ENCODE results near the gene TSR1.

The TSR1 gene

DNA sequence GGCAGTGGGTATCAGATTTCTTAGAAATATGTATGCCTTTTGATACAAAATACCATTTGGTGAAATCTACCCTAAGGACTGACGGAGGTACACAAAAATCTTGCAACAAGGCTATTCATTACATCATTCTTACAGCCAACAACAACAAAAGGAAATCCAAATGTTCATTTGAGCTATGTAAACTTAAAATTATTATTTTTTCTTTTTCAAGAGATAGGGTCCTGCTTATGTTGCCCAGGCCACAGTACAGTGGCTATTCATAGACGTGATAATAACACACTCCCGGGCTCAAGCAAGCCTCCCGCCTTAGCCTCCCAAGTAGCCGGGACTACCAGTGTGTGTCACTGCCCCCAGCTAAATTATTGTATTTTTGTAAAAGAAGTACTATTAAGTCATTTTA is 23.5 kb downstream of the TSR1 start:
- ChIA-PET POLR2A (interaction anchor here (2.0 to 3.7 kb wide), 2 partner anchors 10 to 23 kb away, joined by 6 to 22 read pairs; partner anchors contain the start of genes SMG6, SRR and TSR1), CTCF (no interaction called here)
- TF ChIP-seq ARNT (IDR thresholded peaks at IDR 0.05) (no peak), FOXA1 (IDR thresholded peaks at IDR 0.05) (no peak)
- no peak for DNase-seq (ENCODE audit: extremely low spot score)

GRCh38 chr17:2309338-2310154 is 26.7 kb downstream of the TSR1 start:
- TF ChIP-seq TARDBP (IDR thresholded peaks at IDR 0.05) (no peak), ARNT (IDR thresholded peaks at IDR 0.05) (no peak), HDGF (IDR thresholded peaks at IDR 0.05; ENCODE audit: borderline replicate concordance) (no peak), FOXK2 (IDR thresholded peaks at IDR 0.05) (no peak), SP1 (IDR thresholded peaks at IDR 0.05) (no peak), ZNF384 (IDR thresholded peaks at IDR 0.05) (no peak), SUZ12 (IDR thresholded peaks at IDR 0.05) (no peak)
- no peak for DNase-seq (ENCODE audit: extremely low spot score)
- ChIA-PET POLR2A (interaction anchor here (1.5 kb wide), 1 partner anchor 26 kb away, joined by 8 read pairs; the partner anchor contains the start of gene TSR1), CTCF (interaction anchor here (1.2 kb wide), 1 partner anchor 44 kb away, joined by 5 read pairs; no protein-coding TSS in a partner anchor)

DNA sequence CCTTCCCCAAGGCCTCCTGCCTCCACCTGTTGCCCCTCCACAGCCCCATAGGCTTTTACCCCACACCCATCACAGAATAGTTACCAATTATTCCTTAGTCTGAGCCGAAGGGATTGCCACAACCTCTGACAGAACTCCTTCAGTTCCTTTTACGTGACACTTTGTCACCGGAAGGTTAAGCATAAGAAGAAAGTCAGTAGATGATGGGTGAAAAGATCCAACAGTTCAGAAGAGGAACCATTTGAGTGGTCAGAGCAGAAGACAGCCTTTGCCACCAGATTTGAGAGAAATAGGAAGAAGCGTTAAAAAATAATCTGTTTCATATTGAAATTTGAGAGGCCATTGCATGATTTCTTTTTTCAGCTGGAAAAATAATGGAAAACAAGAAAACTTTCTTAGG is 31.3 kb downstream of the TSR1 start:
- ChIA-PET CTCF (no interaction called here), POLR2A (no interaction called here)
- TF ChIP-seq FOXK2 (IDR thresholded peaks at IDR 0.05) (no peak), LEF1 (IDR thresholded peaks at IDR 0.05; ENCODE audit: borderline replicate concordance) (no peak), BHLHE40 (IDR thresholded peaks at IDR 0.05; ENCODE audit: borderline replicate concordance) (no peak), NFRKB (IDR thresholded peaks at IDR 0.05) (no peak), ELF4 (IDR thresholded peaks at IDR 0.05) (no peak), CTBP1 (IDR thresholded peaks at IDR 0.05; ENCODE audit: borderline replicate concordance) (no peak), HDGF (IDR thresholded peaks at IDR 0.05; ENCODE audit: borderline replicate concordance) (no peak), L3MBTL2 (conservative IDR thresholded peaks at IDR 0.05) (no peak), SP1 (IDR thresholded peaks at IDR 0.05) (no peak), SUZ12 (IDR thresholded peaks at IDR 0.05) (no peak), TARDBP (IDR thresholded peaks at IDR 0.05) (no peak), ZNF384 (IDR thresholded peaks at IDR 0.05) (no peak), FOXA1 (IDR thresholded peaks at IDR 0.05) (no peak), ARNT (IDR thresholded peaks at IDR 0.05) (no peak)
- TF ChIP-seq, protein P1, sequence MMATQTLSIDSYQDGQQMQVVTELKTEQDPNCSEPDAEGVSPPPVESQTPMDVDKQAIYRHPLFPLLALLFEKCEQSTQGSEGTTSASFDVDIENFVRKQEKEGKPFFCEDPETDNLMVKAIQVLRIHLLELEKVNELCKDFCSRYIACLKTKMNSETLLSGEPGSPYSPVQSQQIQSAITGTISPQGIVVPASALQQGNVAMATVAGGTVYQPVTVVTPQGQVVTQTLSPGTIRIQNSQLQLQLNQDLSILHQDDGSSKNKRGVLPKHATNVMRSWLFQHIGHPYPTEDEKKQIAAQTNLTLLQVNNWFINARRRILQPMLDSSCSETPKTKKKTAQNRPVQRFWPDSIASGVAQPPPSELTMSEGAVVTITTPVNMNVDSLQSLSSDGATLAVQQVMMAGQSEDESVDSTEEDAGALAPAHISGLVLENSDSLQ (IDR thresholded peaks at IDR 0.05): no peak
- no peak for DNase-seq (ENCODE audit: extremely low spot score)

- CTCF ChIA-PET: interaction anchor here (0.5 to 1.0 kb wide), 2 partner anchors 50 to 249 kb away, joined by 3 to 5 read pairs; partner anchors contain the start of gene HIC1
- POLR2A ChIA-PET: interaction anchor here (0.8 to 3.7 kb wide), 14 partner anchors 8 to 49 kb away, joined by 3 to 26 read pairs (median 4); partner anchors contain the start of gene TSR1
- peak; percentile 96 for DNase-seq (ENCODE audit: extremely low spot score)
- TF ChIP-seq FOXK2 (IDR thresholded peaks at IDR 0.05) (no peak), L3MBTL2 (conservative IDR thresholded peaks at IDR 0.05) (0 out of 2 replicates have a peak, but pooled peaks have one; percentile 45), ARNT (IDR thresholded peaks at IDR 0.05) (no peak)
Measured at GRCh38 chr17:2303204-2304188, 32.8 kb downstream of the TSR1 start, which contains the start of the genes SMG6 and SRR. Gene SMG6, minus strand, starts transcription at chr17:2303785. Its CDS starts 65 bp downstream, at chr17:2303720. Gene SRR, plus strand, starts transcription at chr17:2303950. Its CDS starts 11,611 bp downstream, at chr17:2315561.

GRCh38 chr17:2302778-2303203 is 33.5 kb downstream of the TSR1 start:
- no peak for DNase-seq (ENCODE audit: extremely low spot score)
- TF ChIP-seq, protein P1 (IDR thresholded peaks at IDR 0.05): no peak
- TF ChIP-seq CTBP1 (IDR thresholded peaks at IDR 0.05; ENCODE audit: borderline replicate concordance) (no peak), L3MBTL2 (conservative IDR thresholded peaks at IDR 0.05) (no peak), SUZ12 (IDR thresholded peaks at IDR 0.05) (no peak), ELF4 (IDR thresholded peaks at IDR 0.05) (no peak), NFRKB (IDR thresholded peaks at IDR 0.05) (no peak), FOXK2 (IDR thresholded peaks at IDR 0.05) (no peak), BHLHE40 (IDR thresholded peaks at IDR 0.05; ENCODE audit: borderline replicate concordance) (no peak), ZNF384 (IDR thresholded peaks at IDR 0.05) (no peak), ARNT (IDR thresholded peaks at IDR 0.05) (no peak), LEF1 (IDR thresholded peaks at IDR 0.05; ENCODE audit: borderline replicate concordance) (no peak), SP1 (IDR thresholded peaks at IDR 0.05) (no peak), FOXA1 (IDR thresholded peaks at IDR 0.05) (no peak), FOXM1 (IDR thresholded peaks at IDR 0.05; ENCODE audit: borderline replicate concordance) (no peak), TARDBP (IDR thresholded peaks at IDR 0.05) (no peak), HDGF (IDR thresholded peaks at IDR 0.05; ENCODE audit: borderline replicate concordance) (no peak)
- CTCF ChIA-PET: interaction anchor here (0.5 to 1.0 kb wide), 2 partner anchors 51 to 248 kb away, joined by 3 to 5 read pairs; partner anchors contain the start of gene HIC1
- POLR2A ChIA-PET: interaction anchor here (0.8 to 3.7 kb wide), 11 partner anchors 9 to 50 kb away, joined by 3 to 26 read pairs (median 4); partner anchors contain the start of gene TSR1

- DNase-seq (ENCODE audit: extremely low spot score): no peak
- CTCF ChIA-PET: no interaction called here
- POLR2A ChIA-PET: no interaction called here
- TF ChIP-seq L3MBTL2 (conservative IDR thresholded peaks at IDR 0.05) (no peak), CTBP1 (IDR thresholded peaks at IDR 0.05; ENCODE audit: borderline replicate concordance) (no peak), NFRKB (IDR thresholded peaks at IDR 0.05) (no peak), SP1 (IDR thresholded peaks at IDR 0.05) (no peak), LEF1 (IDR thresholded peaks at IDR 0.05; ENCODE audit: borderline replicate concordance) (no peak), FOXM1 (IDR thresholded peaks at IDR 0.05; ENCODE audit: borderline replicate concordance) (no peak)
Measured at GRCh38 chr17:2299756-2300155, 36.5 kb downstream of the TSR1 start.

All from HEK293T (cell line).